K562 (cell line): ENCODE measurements around the gene RTBDN. TPM values are rescaled to one million over a fixed set of nuclear protein-coding genes. Genes with fewer than 3 reads are reported as not detected.

Experiments used
- BRD9 ChIP-seq: fragments of 450-650 bp; IDR thresholded peaks from 2 replicates; pipeline ENCODE4 v1.6.1; 2018; ENCODE audit warnings: low read depth; ENCODE audit not compliant: partially characterized antibody
- EP400 ChIP-seq: fragments of 450-650 bp; IDR thresholded peaks from 2 replicates; pipeline ENCODE4 v1.6.1; 2017; ENCODE audit warnings: antibody characterized with exemption, mild to moderate bottlenecking, moderate library complexity
- HMGN3 ChIP-seq: IDR thresholded peaks from 2 replicates; pipeline ENCODE4 v1.6.1; 2011; ENCODE audit warnings: borderline replicate concordance, low read depth, mild to moderate bottlenecking, mixed read lengths, low read length; ENCODE audit not compliant: insufficient read length; ENCODE audit errors: extremely low read depth
- MTA3 ChIP-seq: fragments of 450-650 bp; formaldehyde crosslinking; IDR thresholded peaks from 2 replicates; pipeline ENCODE4 v1.6.1; 2017; ENCODE audit warnings: mild to moderate bottlenecking, borderline replicate concordance
- NCOR1 ChIP-seq: fragments of 450-650 bp; IDR thresholded peaks from 2 replicates; pipeline ENCODE4 v1.6.1; 2016; ENCODE audit warnings: mild to moderate bottlenecking, moderate library complexity
- POLR2AphosphoS5 ChIP-seq: IDR thresholded peaks from 2 replicates; pipeline ENCODE4 v1.6.1; 2011; ENCODE audit warnings: mild to moderate bottlenecking, low read depth, low read length, moderate library complexity; ENCODE audit not compliant: control insufficient read depth, insufficient read depth
- PTRF ChIP-seq: fragments of 450-650 bp; IDR thresholded peaks from 2 replicates; pipeline ENCODE4 v1.6.1; 2016; ENCODE audit warnings: mild to moderate bottlenecking, missing genetic modification characterization, missing compliant biosample characterization
- SP1 ChIP-seq: sonication (generic); formaldehyde crosslinking; IDR thresholded peaks from 2 replicates; pipeline ENCODE4 v1.8.1; 2022; ENCODE audit warnings: mild to moderate bottlenecking, missing genetic modification reagents
- ZBED1 ChIP-seq: IDR thresholded peaks from 2 replicates; pipeline ENCODE4 v1.6.1; 2014
- ZNF274 ChIP-seq: IDR thresholded peaks from 2 replicates; pipeline ENCODE4 v1.6.1; 2011; ENCODE audit warnings: low read depth, mild to moderate bottlenecking, low read length, moderate library complexity, borderline replicate concordance
- ZNF384 ChIP-seq: IDR thresholded peaks from 2 replicates; pipeline ENCODE4 v1.6.1; 2012; ENCODE audit warnings: low read depth, low read length, improper control_type of control experiment
- polyA plus RNA-seq, 8 experiments: library from polyadenylated mRNA; depleted of rRNA in 4 of 8; stranded (reverse) in 5 of 8; unstranded in 3 of 8; fragments of >200 nt; fragmentation: Nextera tagmentation in 2 of 8; fragmentation: Illumina TruSeq in 1 of 8; extraction: Ambion mirVana in 2 of 8; extraction: Trizol in 1 of 8; gene quantifications; 2 replicates each; pipeline versions ENCODE4 v1.2.1 to v1.2.3, GENCODE V29; 2011 to 2014; ENCODE audit warnings: inconsistent platforms in 1 of 8, missing spikeins in 1 of 8
- total RNA-seq, 7 experiments: library from RNA; depleted of rRNA in 6 of 7; stranded (reverse); fragments of >200 nt in 6 of 7; fragmentation: Illumina TruSeq in 2 of 7; extraction: Trizol in 2 of 7; gene quantifications; 2 replicates each; pipeline versions ENCODE4 v1.2.1 to v1.2.3, GENCODE V29; 2011 to 2021; ENCODE audit warnings: low replicate concordance in 1 of 7
- TF ChIP-seq, protein P1 (sequence below), 2 experiments: fragments of 450-650 bp; formaldehyde crosslinking in 1 of 2; IDR thresholded peaks; 2 replicates each; pipeline versions ENCODE4 v1.4.0 to v1.6.1; 2014 to 2020; ENCODE audit warnings: mild to moderate bottlenecking in 2 of 2, borderline replicate concordance in 1 of 2, low read depth in 1 of 2
- TF ChIP-seq, protein P2 (sequence below): fragments of 450-650 bp; IDR thresholded peaks from 2 replicates; pipeline ENCODE4 v1.6.1; 2016; ENCODE audit warnings: low read depth, mild to moderate bottlenecking, moderate library complexity
- TF ChIP-seq, protein P3 (sequence below), 2 experiments: fragments of 450-650 bp; IDR thresholded peaks; 2 replicates each; pipeline ENCODE4 v1.6.1; 2016
- TF ChIP-seq, protein P4 (sequence below), 3 experiments: fragments of 200-800 bp in 1 of 3; sonication (Bioruptor generic) in 1 of 3; sonication (generic) in 1 of 3; formaldehyde crosslinking in 1 of 3; IDR thresholded peaks; 2 replicates each; pipeline versions ENCODE4 v1.6.1 to v1.8.0; 2016 to 2022; ENCODE audit warnings: mild to moderate bottlenecking in 2 of 3, missing compliant biosample characterization in 2 of 3, missing genetic modification characterization in 2 of 3, missing genetic modification reagents in 1 of 3

RTBDN gene
- total and polyA plus RNA-seq, 9 of the 15 experiments (the other 6 are each of a cell fraction or from before 2014, with no cell fraction given): 0.20 to 2.3 (median 0.72) TPM; not detected in 1

DNA sequence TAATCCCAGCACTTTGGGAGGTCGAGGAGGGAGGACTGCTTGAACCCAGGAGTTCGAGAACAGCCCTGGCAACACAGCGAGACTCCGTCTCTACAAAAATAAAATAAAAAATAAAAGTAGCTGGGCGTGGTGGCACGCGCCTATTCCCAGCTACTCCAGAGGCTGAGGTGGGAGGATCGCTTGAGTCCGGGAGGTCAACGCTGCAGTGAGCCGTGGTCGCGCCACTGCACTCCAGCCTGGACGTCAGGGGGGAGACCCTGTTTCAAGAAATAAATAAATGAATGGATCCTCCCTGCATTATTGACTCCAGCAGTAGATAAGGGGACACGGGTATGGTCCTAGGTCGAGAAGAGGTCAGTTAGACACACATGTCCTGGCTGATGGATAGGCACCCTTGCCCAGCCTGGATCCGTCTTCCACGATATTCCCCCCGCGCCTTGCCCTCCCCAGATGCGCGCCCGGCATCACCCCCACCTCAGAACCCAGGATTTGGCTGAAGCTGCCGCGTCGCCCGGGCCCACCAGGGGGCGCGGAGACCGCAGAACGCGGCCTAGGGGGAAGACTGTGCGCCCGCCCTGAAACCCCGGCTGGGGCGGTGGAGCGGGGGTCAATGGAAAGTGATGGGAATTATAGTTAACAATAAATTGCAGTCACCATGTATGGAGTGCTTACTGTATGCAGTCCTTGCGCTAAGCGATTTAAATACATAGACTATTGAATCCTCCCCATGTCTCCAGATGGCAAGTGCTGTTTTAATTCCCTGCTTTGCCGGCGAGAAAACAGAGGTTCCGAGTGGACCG is 57.0 kb downstream of the RTBDN start (continued):
- TF ChIP-seq, protein P1, sequence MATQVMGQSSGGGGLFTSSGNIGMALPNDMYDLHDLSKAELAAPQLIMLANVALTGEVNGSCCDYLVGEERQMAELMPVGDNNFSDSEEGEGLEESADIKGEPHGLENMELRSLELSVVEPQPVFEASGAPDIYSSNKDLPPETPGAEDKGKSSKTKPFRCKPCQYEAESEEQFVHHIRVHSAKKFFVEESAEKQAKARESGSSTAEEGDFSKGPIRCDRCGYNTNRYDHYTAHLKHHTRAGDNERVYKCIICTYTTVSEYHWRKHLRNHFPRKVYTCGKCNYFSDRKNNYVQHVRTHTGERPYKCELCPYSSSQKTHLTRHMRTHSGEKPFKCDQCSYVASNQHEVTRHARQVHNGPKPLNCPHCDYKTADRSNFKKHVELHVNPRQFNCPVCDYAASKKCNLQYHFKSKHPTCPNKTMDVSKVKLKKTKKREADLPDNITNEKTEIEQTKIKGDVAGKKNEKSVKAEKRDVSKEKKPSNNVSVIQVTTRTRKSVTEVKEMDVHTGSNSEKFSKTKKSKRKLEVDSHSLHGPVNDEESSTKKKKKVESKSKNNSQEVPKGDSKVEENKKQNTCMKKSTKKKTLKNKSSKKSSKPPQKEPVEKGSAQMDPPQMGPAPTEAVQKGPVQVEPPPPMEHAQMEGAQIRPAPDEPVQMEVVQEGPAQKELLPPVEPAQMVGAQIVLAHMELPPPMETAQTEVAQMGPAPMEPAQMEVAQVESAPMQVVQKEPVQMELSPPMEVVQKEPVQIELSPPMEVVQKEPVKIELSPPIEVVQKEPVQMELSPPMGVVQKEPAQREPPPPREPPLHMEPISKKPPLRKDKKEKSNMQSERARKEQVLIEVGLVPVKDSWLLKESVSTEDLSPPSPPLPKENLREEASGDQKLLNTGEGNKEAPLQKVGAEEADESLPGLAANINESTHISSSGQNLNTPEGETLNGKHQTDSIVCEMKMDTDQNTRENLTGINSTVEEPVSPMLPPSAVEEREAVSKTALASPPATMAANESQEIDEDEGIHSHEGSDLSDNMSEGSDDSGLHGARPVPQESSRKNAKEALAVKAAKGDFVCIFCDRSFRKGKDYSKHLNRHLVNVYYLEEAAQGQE (IDR thresholded peaks at IDR 0.05; ENCODE audit: borderline replicate concordance): peak; percentile 86; the same call in 1 of the 2 replicates
- TF ChIP-seq, protein P1 (CRISPR knock-in tag; IDR thresholded peaks at IDR 0.05; ENCODE audit: low read depth): no peak
- TF ChIP-seq, protein P2, sequence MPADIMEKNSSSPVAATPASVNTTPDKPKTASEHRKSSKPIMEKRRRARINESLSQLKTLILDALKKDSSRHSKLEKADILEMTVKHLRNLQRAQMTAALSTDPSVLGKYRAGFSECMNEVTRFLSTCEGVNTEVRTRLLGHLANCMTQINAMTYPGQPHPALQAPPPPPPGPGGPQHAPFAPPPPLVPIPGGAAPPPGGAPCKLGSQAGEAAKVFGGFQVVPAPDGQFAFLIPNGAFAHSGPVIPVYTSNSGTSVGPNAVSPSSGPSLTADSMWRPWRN: no peak
- TF ChIP-seq ZBED1: no peak
- TF ChIP-seq ZNF384: no peak
- peak; percentile 53; the same call in 1 of the 2 replicates for TF ChIP-seq EP400
- peak; percentile 45 for TF ChIP-seq BRD9
- peak; percentile 40; the same call in 1 of the 2 replicates for TF ChIP-seq NCOR1
- 0 out of 2 replicates have a peak, but pooled peaks have one; percentile 41 for TF ChIP-seq MTA3
- peak; percentile 59 for TF ChIP-seq HMGN3
- TF ChIP-seq, protein P3, sequence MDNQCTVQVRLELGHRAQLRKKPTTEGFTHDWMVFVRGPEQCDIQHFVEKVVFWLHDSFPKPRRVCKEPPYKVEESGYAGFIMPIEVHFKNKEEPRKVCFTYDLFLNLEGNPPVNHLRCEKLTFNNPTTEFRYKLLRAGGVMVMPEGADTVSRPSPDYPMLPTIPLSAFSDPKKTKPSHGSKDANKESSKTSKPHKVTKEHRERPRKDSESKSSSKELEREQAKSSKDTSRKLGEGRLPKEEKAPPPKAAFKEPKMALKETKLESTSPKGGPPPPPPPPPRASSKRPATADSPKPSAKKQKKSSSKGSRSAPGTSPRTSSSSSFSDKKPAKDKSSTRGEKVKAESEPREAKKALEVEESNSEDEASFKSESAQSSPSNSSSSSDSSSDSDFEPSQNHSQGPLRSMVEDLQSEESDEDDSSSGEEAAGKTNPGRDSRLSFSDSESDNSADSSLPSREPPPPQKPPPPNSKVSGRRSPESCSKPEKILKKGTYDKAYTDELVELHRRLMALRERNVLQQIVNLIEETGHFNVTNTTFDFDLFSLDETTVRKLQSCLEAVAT (IDR thresholded peaks at IDR 0.05): peak in 1 of 2 experiments; percentile 76; a peak in 2 of 4 replicates
- TF ChIP-seq ZNF274: no peak
- no peak for TF ChIP-seq POLR2AphosphoS5
- no peak for TF ChIP-seq PTRF
- TF ChIP-seq, protein P4, sequence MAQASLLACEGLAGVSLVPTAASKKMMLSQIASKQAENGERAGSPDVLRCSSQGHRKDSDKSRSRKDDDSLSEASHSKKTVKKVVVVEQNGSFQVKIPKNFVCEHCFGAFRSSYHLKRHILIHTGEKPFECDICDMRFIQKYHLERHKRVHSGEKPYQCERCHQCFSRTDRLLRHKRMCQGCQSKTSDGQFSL (CRISPR knock-in tag; IDR thresholded peaks at IDR 0.05): no peak
- TF ChIP-seq, protein P4 (tag; IDR thresholded peaks at IDR 0.05): peak in 1 of 2 experiments; percentile 67; a peak in 2 of 4 replicates
- peak; percentile 45 for TF ChIP-seq SP1 (CRISPR knock-in tag)
